Activated CD8-positive, alpha-beta T cell treated with anti-CD3 and anti-CD28 coated beads, Interleukin-2, amount 10 ng/mL, durations not matched to agents 7 days and 5 days (primary cell): ENCODE data around the gene PTX4. TPM values are rescaled to one million over a fixed set of nuclear protein-coding genes. Genes with fewer than 3 reads are reported as not detected.

Source experiments
- ATAC-seq: fragments of 150-1000 bp; cut with Tn5 transposase; one replicate; pipeline ENCODE4 v1.10.0; 2021; ENCODE audit warnings: moderate library complexity
- CTCF ChIA-PET: fragments of 350-600 bp; sonication (Branson Sonifier 250); formaldehyde crosslinking; loops from one replicate; lab custom pipeline; 2021; ENCODE audit warnings: antibody characterized with exemption; lab: Charles Lee
- POLR2A ChIA-PET: fragments of 350-600 bp; sonication (Branson Sonifier 250); formaldehyde crosslinking; loops from one replicate; lab custom pipeline; 2021; ENCODE audit warnings: antibody characterized with exemption; lab: Charles Lee
- DNase-seq: peaks from one replicate; pipeline ENCODE4 v3.0.0-alpha.2; 2020
- H3K27ac Mint-ChIP-seq: one replicate; pipeline ENCODE4 v1.8.0; 2021; ENCODE audit warnings: mild to moderate bottlenecking, mixed read lengths
- H3K27me3 Mint-ChIP-seq: one replicate; pipeline ENCODE4 v1.8.0; 2021; ENCODE audit warnings: low read depth, mixed read lengths
- H3K36me3 Mint-ChIP-seq: one replicate; pipeline ENCODE4 v1.8.0; 2021; ENCODE audit warnings: low read depth, mixed read lengths
- H3K4me1 Mint-ChIP-seq: one replicate; pipeline ENCODE4 v1.8.0; 2021; ENCODE audit warnings: low read depth, mixed read lengths
- H3K4me3 Mint-ChIP-seq: one replicate; pipeline ENCODE4 v1.8.0; 2021; ENCODE audit warnings: mild to moderate bottlenecking, mixed read lengths
- H3K9me3 Mint-ChIP-seq: one replicate; pipeline ENCODE4 v1.8.0; 2022; ENCODE audit warnings: mixed read lengths; ENCODE audit not compliant: insufficient read depth
- total RNA-seq, 2 experiments: library from RNA; stranded (reverse); gene quantifications; one replicate each; pipeline ENCODE4 v1.2.3, GENCODE V29; 2021

PTX4 gene
- total RNA-seq, 2 experiments from 2014 or later, result not detected

GRCh38 chr16:1450218-1450617 is 38.5 kb downstream of the PTX4 start:
- ChIA-PET POLR2A (no interaction called here), CTCF (no interaction called here)
- Mint-ChIP-seq H3K36me3 (peaks cover 4% of the 10 kb centered on the region), H3K4me3 (no peak overlapping the region), H3K4me1 (no peaks in the 10 kb centered on the region), H3K9me3 (no peaks in the 10 kb centered on the region), H3K27me3 (no peaks in the 10 kb centered on the region), H3K27ac (no peak overlapping the region)
- ATAC-seq (no peak), DNase-seq (no peak)

- ATAC-seq (no peak), DNase-seq (no peak)
- ChIA-PET CTCF (no interaction called here), POLR2A (no interaction called here)
- Mint-ChIP-seq H3K27ac (no peak overlapping the region), H3K9me3 (no peaks in the 10 kb centered on the region), H3K4me3 (no peak overlapping the region), H3K27me3 (no peaks in the 10 kb centered on the region), H3K36me3 (peaks cover 4% of the 10 kb centered on the region), H3K4me1 (no peaks in the 10 kb centered on the region)
Measured at GRCh38 chr16:1449201-1449788, 39.4 kb downstream of the PTX4 start.

- no peaks in the 10 kb centered on the region for H3K27me3 Mint-ChIP-seq
- DNase-seq (no peak), ATAC-seq (no peak)
- ChIA-PET POLR2A (no interaction called here), CTCF (no interaction called here)
- H3K9me3 Mint-ChIP-seq, result no peaks in the 10 kb centered on the region
- H3K36me3 Mint-ChIP-seq, result peaks cover 4% of the 10 kb centered on the region
- H3K4me1 Mint-ChIP-seq, result no peaks in the 10 kb centered on the region
- no peak overlapping the region for H3K4me3 Mint-ChIP-seq
- no peak overlapping the region for H3K27ac Mint-ChIP-seq
Measured at GRCh38 chr16:1448536-1449116, 40.1 kb downstream of the PTX4 start.

- Mint-ChIP-seq H3K9me3 (no peaks in the 10 kb centered on the region), H3K27ac (no peak overlapping the region), H3K4me1 (no peaks in the 10 kb centered on the region), H3K27me3 (no peaks in the 10 kb centered on the region), H3K36me3 (peaks cover 3% of the 10 kb centered on the region), H3K4me3 (no peak overlapping the region)
- ChIA-PET CTCF (no interaction called here), POLR2A (no interaction called here)
- ATAC-seq, result no peak
- DNase-seq, result no peak
Measured at GRCh38 chr16:1447965-1448364, 40.8 kb downstream of the PTX4 start.

- Mint-ChIP-seq H3K4me3 (no peak overlapping the region), H3K27ac (no peak overlapping the region), H3K36me3 (peaks cover 2% of the 10 kb centered on the region), H3K9me3 (no peaks in the 10 kb centered on the region), H3K27me3 (no peaks in the 10 kb centered on the region), H3K4me1 (no peaks in the 10 kb centered on the region)
- DNase-seq (no peak), ATAC-seq (no peak)
- POLR2A ChIA-PET, result interaction anchor here (0.8 kb wide), 1 partner anchor 29 kb away, joined by 3 read pairs; no protein-coding TSS in a partner anchor
- CTCF ChIA-PET, result no interaction called here
Measured at GRCh38 chr16:1446296-1447080, 42.3 kb downstream of the PTX4 start.

GRCh38 chr16:1445518-1446203 is 43.1 kb downstream of the PTX4 start:
- ATAC-seq (no peak), DNase-seq (no peak)
- Mint-ChIP-seq H3K36me3 (no peaks in the 10 kb centered on the region), H3K4me3 (no peak overlapping the region), H3K27ac (no peak overlapping the region), H3K27me3 (no peaks in the 10 kb centered on the region), H3K4me1 (no peaks in the 10 kb centered on the region), H3K9me3 (no peaks in the 10 kb centered on the region)
- ChIA-PET POLR2A (interaction anchor here (0.8 kb wide), 1 partner anchor 30 kb away, joined by 3 read pairs; no protein-coding TSS in a partner anchor), CTCF (no interaction called here)

GRCh38 chr16:1444730-1445517 is 43.8 kb downstream of the PTX4 start:
- Mint-ChIP-seq H3K27me3 (no peaks in the 10 kb centered on the region), H3K27ac (no peak overlapping the region), H3K9me3 (no peaks in the 10 kb centered on the region), H3K4me3 (no peak overlapping the region), H3K4me1 (no peaks in the 10 kb centered on the region), H3K36me3 (no peaks in the 10 kb centered on the region)
- ChIA-PET CTCF (no interaction called here), POLR2A (interaction anchor here (0.8 kb wide), 1 partner anchor 31 kb away, joined by 3 read pairs; no protein-coding TSS in a partner anchor)
- DNase-seq (no peak), ATAC-seq (no peak)

- no peaks in the 10 kb centered on the region for H3K36me3 Mint-ChIP-seq
- H3K4me3 Mint-ChIP-seq, result no peak within 1 kb of the TSS
- DNase-seq (no peak), ATAC-seq (no peak)
- H3K4me1 Mint-ChIP-seq, result no peaks in the 10 kb centered on the region
- H3K9me3 Mint-ChIP-seq, result no peaks in the 10 kb centered on the region
- H3K27ac Mint-ChIP-seq, result no peak within 1 kb of the TSS
- H3K27me3 Mint-ChIP-seq, result no peaks in the 10 kb centered on the region
- ChIA-PET CTCF (no interaction called here), POLR2A (interaction anchor here (1.1 kb wide), 1 partner anchor 23 kb away, joined by 4 read pairs; the partner anchor contains the start of gene UQCC4)
Measured at GRCh38 chr16:1443980-1444729, 44.6 kb downstream of the PTX4 start, which contains the start of gene CCDC154. Gene CCDC154, minus strand, starts transcription at chr16:1444556. Its CDS starts 234 bp downstream, at chr16:1444322.

GRCh38 chr16:1443403-1443973 is 45.3 kb downstream of the PTX4 start:
- no peak overlapping the region for H3K27ac Mint-ChIP-seq
- POLR2A ChIA-PET, result interaction anchor here (1.1 kb wide), 1 partner anchor 22 kb away, joined by 4 read pairs; the partner anchor contains the start of gene UQCC4
- no peaks in the 10 kb centered on the region for H3K27me3 Mint-ChIP-seq

GRCh38 chr16:1442697-1443096 is 46.0 kb downstream of the PTX4 start:
- Mint-ChIP-seq H3K36me3 (no peaks in the 10 kb centered on the region), H3K27me3 (no peaks in the 10 kb centered on the region), H3K9me3 (no peaks in the 10 kb centered on the region), H3K4me3 (no peak overlapping the region), H3K4me1 (no peaks in the 10 kb centered on the region), H3K27ac (no peak overlapping the region)
- no peak for ATAC-seq
- POLR2A ChIA-PET, result no interaction called here
- DNase-seq, result no peak
- CTCF ChIA-PET, result no interaction called here

More at GRCh38 chr16:1443403-1443973, 45.3 kb downstream of the PTX4 start:
- CTCF ChIA-PET, result no interaction called here
- Mint-ChIP-seq H3K9me3 (no peaks in the 10 kb centered on the region), H3K4me1 (no peaks in the 10 kb centered on the region), H3K4me3 (no peak overlapping the region), H3K36me3 (no peaks in the 10 kb centered on the region)
- no peak for ATAC-seq
- no peak for DNase-seq
